ENCODE data around the gene ZNF407.

GRCh38 chr18:74778191-74778847, 180.6 kb downstream of the ZNF407 start:
- no peak for TF ChIP-seq CTCF (IDR thresholded peaks at IDR 0.05)
- TF ChIP-seq EP300 (IDR thresholded peaks at IDR 0.05): no peak
- TF ChIP-seq POLR2A (IDR thresholded peaks at IDR 0.05): no peak

Data from gastroesophageal sphincter (tissue), 3 donors.